ENCODE data around the gene PLSCR4. TPM values are rescaled to one million over a fixed set of nuclear protein-coding genes. Genes with fewer than 3 reads are reported as not detected.
A peak's percentile ranks its signal among the peaks of the same experiment; 100 is the strongest.

Gene PLSCR4
- total and polyA plus RNA-seq, 12 donors: 17.2 to 155 (median 60.1) TPM

DNA sequence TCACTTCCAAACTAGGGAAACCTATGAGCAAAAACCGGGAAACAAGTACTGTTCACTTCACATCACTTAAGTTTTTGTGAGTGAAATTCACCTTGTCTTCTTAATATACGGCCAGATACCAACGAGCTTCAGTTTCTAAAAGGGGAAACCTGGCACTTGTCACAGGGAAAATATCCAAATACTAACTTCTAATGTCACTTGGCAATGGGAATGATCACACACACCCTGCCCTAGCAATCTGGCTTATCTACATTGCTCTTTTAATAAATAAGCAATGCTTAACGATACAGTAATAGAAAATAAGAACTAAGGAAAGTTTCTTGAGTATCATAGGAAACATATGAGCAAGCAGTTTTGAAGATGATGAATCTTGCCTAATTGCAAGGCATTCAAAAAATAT is 55.3 kb downstream of the PLSCR4 start:
- Histone ChIP-seq H3K4me3 (no peak overlapping the region), H3K9me3 (replicated peaks in 1 of 3) (no peaks in the 10 kb centered on the region), H3K27me3 (no peaks in the 10 kb centered on the region), H3K36me3 (replicated peaks in 1 of 2) (peaks cover 0 to 7% of the 10 kb centered on the region in 2 donors), H3K27ac (no peak overlapping the region), H3K4me1 (replicated peaks in 1 of 2) (peaks cover 0 to 10% of the 10 kb centered on the region in 2 donors)
- DNase-seq: no peak
- intact Hi-C loops (cut with DNase I): no loop called here
- TF ChIP-seq POLR2A (IDR thresholded peaks at IDR 0.05) (no peak), CTCF (IDR thresholded peaks at IDR 0.05) (no peak)
- 21 to 57% (median 33%) methylated on average over 4 of the region's 4 CpGs for WGBS, 4 donors

DNA sequence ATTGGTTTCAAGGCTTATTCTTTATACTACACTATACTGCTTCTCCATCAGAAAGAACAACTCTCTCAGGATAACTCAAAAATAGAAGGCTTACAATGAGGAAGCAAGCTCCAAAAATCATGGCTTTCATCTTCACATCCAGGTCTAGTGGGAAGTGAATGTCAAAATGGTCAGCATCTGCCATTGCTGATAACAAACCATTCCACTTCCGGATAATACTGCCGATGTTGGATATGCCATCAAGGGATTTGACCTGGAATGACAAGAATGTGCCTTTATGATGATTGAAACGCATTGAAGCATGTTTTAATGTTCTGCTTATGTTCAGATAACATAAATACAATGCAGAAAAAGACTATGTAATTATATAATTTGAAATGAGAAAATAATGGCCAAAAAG is 55.9 kb downstream of the PLSCR4 start:
- Histone ChIP-seq H3K27me3 (no peaks in the 10 kb centered on the region), H3K4me1 (replicated peaks in 1 of 2) (peaks cover 0 to 10% of the 10 kb centered on the region in 2 donors), H3K36me3 (replicated peaks in 1 of 2) (peaks cover 0 to 7% of the 10 kb centered on the region in 2 donors), H3K9me3 (replicated peaks in 1 of 3) (no peaks in the 10 kb centered on the region), H3K4me3 (no peak overlapping the region), H3K27ac (no peak overlapping the region)
- TF ChIP-seq POLR2A (IDR thresholded peaks at IDR 0.05) (no peak), CTCF (IDR thresholded peaks at IDR 0.05) (no peak)
- intact Hi-C loops (cut with DNase I): no loop called here
- no peak for DNase-seq
- WGBS, 4 donors: 65 to 71% (median 70%) methylated on average over 3 of the region's 3 CpGs

DNA sequence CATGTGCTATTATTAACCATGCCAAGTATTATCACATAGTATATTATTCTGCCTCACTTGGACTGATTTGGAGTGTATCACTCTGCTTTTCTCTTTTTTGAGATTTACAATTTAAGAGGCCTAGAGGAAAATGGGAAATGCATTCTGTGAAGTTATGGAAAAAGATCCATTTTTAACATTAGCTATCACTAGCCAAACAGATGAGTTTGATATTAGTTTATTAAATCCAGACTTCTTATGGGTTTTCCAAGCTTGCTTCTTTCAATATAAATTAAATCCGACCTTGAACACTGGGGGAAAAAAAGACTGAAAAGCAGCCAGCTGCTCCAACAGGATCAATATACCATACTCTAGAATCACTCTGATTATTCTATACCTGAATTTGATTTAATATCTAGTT is 59.9 kb downstream of the PLSCR4 start:
- TF ChIP-seq CTCF (IDR thresholded peaks at IDR 0.05) (no peak), POLR2A (IDR thresholded peaks at IDR 0.05) (no peak)
- H3K9me3 ChIP-seq (replicated peaks in 1 of 3): no peaks in the 10 kb centered on the region
- H3K27ac ChIP-seq: no peak overlapping the region
- WGBS, 4 donors: 79 to 93% (median 88%) methylated on average over 1 of the region's 1 CpG
- DNase-seq: no peak
- no peak overlapping the region for H3K4me3 ChIP-seq
- intact Hi-C loops (cut with DNase I): loop anchor here in 1 of 2 donors (5.0 kb wide), 1 partner anchor 136 kb away; no protein-coding TSS in a partner anchor
- H3K36me3 ChIP-seq (replicated peaks in 1 of 2): peaks cover 0 to 7% of the 10 kb centered on the region in 2 donors
- H3K27me3 ChIP-seq: no peaks in the 10 kb centered on the region
- peaks cover 0 to 10% of the 10 kb centered on the region in 2 donors for H3K4me1 ChIP-seq (replicated peaks in 1 of 2)

DNA sequence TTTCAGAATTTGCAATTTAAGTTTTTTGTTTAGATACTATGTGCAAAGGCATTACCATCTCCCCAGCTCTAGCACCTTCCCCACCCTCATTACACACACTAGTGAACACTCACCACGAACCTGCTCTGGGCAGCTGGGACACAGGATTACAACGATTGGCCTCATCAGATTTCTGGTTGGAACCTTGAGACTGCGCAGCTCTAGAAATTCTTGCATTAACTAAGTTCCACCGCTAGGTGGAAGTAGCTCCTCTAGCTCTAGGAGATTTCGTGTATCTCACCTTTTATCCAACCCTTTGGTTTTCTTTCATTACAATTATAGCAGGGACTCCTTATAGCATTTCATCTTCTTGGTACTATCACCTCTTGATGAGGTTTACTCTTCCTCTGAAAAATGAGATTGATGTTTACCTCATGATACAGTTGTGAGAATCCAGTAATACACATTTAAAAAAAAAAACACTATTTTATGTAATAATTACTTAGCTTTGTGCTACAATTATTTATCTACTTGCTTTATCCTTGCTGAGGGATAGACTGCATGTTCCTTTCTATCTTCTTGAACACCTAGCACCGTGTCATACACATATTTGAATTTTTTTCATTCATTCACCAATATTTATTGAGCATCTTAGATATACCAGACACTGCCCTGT is 61.3 kb downstream of the PLSCR4 start:
- Histone ChIP-seq H3K36me3 (replicated peaks in 1 of 2) (peaks cover 0 to 7% of the 10 kb centered on the region in 2 donors), H3K4me3 (no peak overlapping the region), H3K27me3 (no peaks in the 10 kb centered on the region), H3K4me1 (replicated peaks in 1 of 2) (no peaks in the 10 kb centered on the region), H3K9me3 (replicated peaks in 1 of 3) (no peaks in the 10 kb centered on the region), H3K27ac (no peak overlapping the region)
- WGBS, 4 donors: 6 to 14% (median 8%) methylated on average over 6 of the region's 6 CpGs
- intact Hi-C loops (cut with DNase I): loop anchor here (5.0 kb wide), 2 partner anchors 122 to 138 kb away; no protein-coding TSS in a partner anchor
- peak; percentile 73 to 82 (median 75) for TF ChIP-seq CTCF (IDR thresholded peaks at IDR 0.05)
- no peak for TF ChIP-seq POLR2A (IDR thresholded peaks at IDR 0.05)
- peak; percentile 21 to 65 (median 24) for DNase-seq

All from adrenal gland (tissue), 12 donors.